ENCODE results near the gene FGF14. TPM values are rescaled to one million over a fixed set of nuclear protein-coding genes. Genes with fewer than 3 reads are reported as not detected.

The FGF14 gene
- total and polyA plus RNA-seq, 2 donors (not counting 1 experiment from before 2014, with no cell fraction given) = under 0.01 TPM; not detected in 1

DNA sequence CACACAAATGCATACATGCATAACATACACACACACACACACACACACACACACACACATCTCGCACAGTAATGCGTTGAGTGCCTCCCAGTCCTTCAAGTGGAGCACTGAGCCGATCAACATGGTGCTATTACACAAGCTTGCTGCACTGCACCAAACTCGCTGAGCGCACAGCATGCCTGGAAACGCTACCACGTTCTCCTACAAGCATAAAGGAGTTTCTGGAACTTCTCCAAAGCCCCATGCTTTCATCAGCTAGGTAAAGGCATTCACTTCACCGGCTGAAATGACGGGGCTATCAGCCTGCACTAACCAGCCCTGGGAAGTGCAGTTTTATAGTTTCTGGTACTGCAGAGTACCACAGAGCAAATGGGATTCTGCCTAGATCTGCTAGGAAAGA lies 92.7 kb downstream of the FGF14 start:
- no peaks in the 10 kb centered on the region for H3K36me3 ChIP-seq (replicated peaks in 1 of 2; ENCODE audit: control extremely low read depth in 1 of 2, control insufficient read depth in 1 of 2, extremely low read depth in 1 of 2, insufficient read depth in 2 of 2, low read length in 1 of 2)
- 80% methylated on average over 9 of the region's 9 CpGs for WGBS (ENCODE audit: insufficient coverage)
- no peaks in the 10 kb centered on the region for H3K9me3 Mint-ChIP-seq (ENCODE audit: insufficient read depth)
- TF ChIP-seq EZH2 (IDR thresholded peaks at IDR 0.05; ENCODE audit: borderline replicate concordance, insufficient read depth, low read depth, low read length, poor library complexity, severe bottlenecking) (no peak), CTCF (IDR thresholded peaks at IDR 0.05) (no peak)
- intact Hi-C loops (cut with micrococcal nuclease) = no loop called here
- H3K9me3 ChIP-seq (ENCODE audit: control extremely low read depth in 1 of 3, control insufficient read depth in 2 of 3, insufficient read depth in 1 of 3, low read length in 2 of 3) = no peaks in the 10 kb centered on the region
- POLR2A ChIA-PET = no interaction called here
- no peak for ATAC-seq (ENCODE audit: low read depth)
- no peak overlapping the region for H3K4me3 Mint-ChIP-seq
- H3K79me2 ChIP-seq (ENCODE audit: control insufficient read depth, insufficient read depth, low read length) = no peaks in the 10 kb centered on the region
- no peak overlapping the region for H2AFZ ChIP-seq (ENCODE audit: insufficient read depth, low read depth, low read length, poor library complexity, severe bottlenecking)
- no peak overlapping the region for H3K4me2 ChIP-seq (replicated peaks; ENCODE audit: low read depth, low read length, poor library complexity, severe bottlenecking)
- CTCF ChIA-PET = no interaction called here
- H3K4me3 ChIP-seq (ENCODE audit: control extremely low read depth in 1 of 5, extremely low read depth in 1 of 5, insufficient read depth in 1 of 5, low read depth in 2 of 5, low read length in 4 of 5) = no peak overlapping the region
- no peaks in the 10 kb centered on the region for H3K27me3 ChIP-seq (replicated peaks in 1 of 4; ENCODE audit: control extremely low read depth in 1 of 4, control insufficient read depth in 3 of 4, insufficient read depth in 4 of 4, low read length in 3 of 4)
- peaks cover 7% of the 10 kb centered on the region for H3K27me3 Mint-ChIP-seq
- H3K27ac Mint-ChIP-seq = no peak overlapping the region
- DNase-seq = no peak
- no peak overlapping the region for H3K27ac ChIP-seq (ENCODE audit: low read length in 2 of 2)
- H4K20me1 ChIP-seq (ENCODE audit: control insufficient read depth, insufficient read depth, low read length, poor library complexity, severe bottlenecking) = no peaks in the 10 kb centered on the region
- no peaks in the 10 kb centered on the region for H3K4me1 ChIP-seq (ENCODE audit: control insufficient read depth in 2 of 2, insufficient read depth in 2 of 2, low read length in 2 of 2)
- H3K4me1 Mint-ChIP-seq = no peaks in the 10 kb centered on the region
- no peak overlapping the region for H3K9ac ChIP-seq (ENCODE audit: low read length)

- H2AFZ ChIP-seq (ENCODE audit: insufficient read depth, low read depth, low read length, poor library complexity, severe bottlenecking) = no peak overlapping the region
- Mint-ChIP-seq H3K4me3 (no peak overlapping the region), H3K27ac (no peak overlapping the region), H3K27me3 (no peaks in the 10 kb centered on the region), H3K4me1 (no peaks in the 10 kb centered on the region), H3K9me3 (ENCODE audit: insufficient read depth) (no peaks in the 10 kb centered on the region)
- no peaks in the 10 kb centered on the region for H4K20me1 ChIP-seq (ENCODE audit: control insufficient read depth, insufficient read depth, low read length, poor library complexity, severe bottlenecking)
- H3K4me2 ChIP-seq (replicated peaks; ENCODE audit: low read depth, low read length, poor library complexity, severe bottlenecking) = no peak overlapping the region
- no peaks in the 10 kb centered on the region for H3K9me3 ChIP-seq (ENCODE audit: control extremely low read depth in 1 of 3, control insufficient read depth in 2 of 3, insufficient read depth in 1 of 3, low read length in 2 of 3)
- ChIA-PET CTCF (no interaction called here), POLR2A (no interaction called here)
- ATAC-seq (ENCODE audit: low read depth) = no peak
- no peaks in the 10 kb centered on the region for H3K36me3 ChIP-seq (replicated peaks in 1 of 2; ENCODE audit: control extremely low read depth in 1 of 2, control insufficient read depth in 1 of 2, extremely low read depth in 1 of 2, insufficient read depth in 2 of 2, low read length in 1 of 2)
- no peaks in the 10 kb centered on the region for H3K79me2 ChIP-seq (ENCODE audit: control insufficient read depth, insufficient read depth, low read length)
- H3K4me1 ChIP-seq (ENCODE audit: control insufficient read depth in 2 of 2, insufficient read depth in 2 of 2, low read length in 2 of 2) = no peaks in the 10 kb centered on the region
- H3K9ac ChIP-seq (ENCODE audit: low read length) = no peak overlapping the region
- intact Hi-C loops (cut with micrococcal nuclease) = no loop called here
- H3K27me3 ChIP-seq (replicated peaks in 1 of 4; ENCODE audit: control extremely low read depth in 1 of 4, control insufficient read depth in 3 of 4, insufficient read depth in 4 of 4, low read length in 3 of 4) = no peaks in the 10 kb centered on the region
- no peak overlapping the region for H3K4me3 ChIP-seq (ENCODE audit: control extremely low read depth in 1 of 5, extremely low read depth in 1 of 5, insufficient read depth in 1 of 5, low read depth in 2 of 5, low read length in 4 of 5)
- no peak overlapping the region for H3K27ac ChIP-seq (ENCODE audit: low read length in 2 of 2)
- DNase-seq = no peak
- TF ChIP-seq EZH2 (IDR thresholded peaks at IDR 0.05; ENCODE audit: borderline replicate concordance, insufficient read depth, low read depth, low read length, poor library complexity, severe bottlenecking) (no peak), CTCF (IDR thresholded peaks at IDR 0.05) (no peak)
- WGBS (ENCODE audit: insufficient coverage) = 63% methylated on average over 1 of the region's 1 CpG
Measured at GRCh38 chr13:102302534-102302933, 99.3 kb downstream of the FGF14 start.

Measured in B cell (primary cell).